Ovary (tissue), 9 donors: ENCODE measurements around the gene LUM. TPM values are rescaled to one million over a fixed set of nuclear protein-coding genes. Genes with fewer than 3 reads are reported as not detected.

Source experiments
- DNase-seq, 5 donors: peaks; one replicate each; pipeline ENCODE4 v3.0.0-alpha.2; 2019 to 2020
- H3K27ac ChIP-seq, 2 donors: fragments of 200-600 bp; one replicate each; pipeline versions ENCODE4 v1.5.1 to v1.8.0; 2019 to 2022
- H3K27me3 ChIP-seq: fragments of 200-600 bp; one replicate; pipeline ENCODE4 v1.8.0; 2022
- H3K36me3 ChIP-seq: fragments of 200-600 bp; sonication (generic); one replicate; pipeline ENCODE4 v1.5.1; 2019
- H3K4me1 ChIP-seq: one replicate; pipeline ENCODE4 v1.8.1; 2013; ENCODE audit warnings: mild to moderate bottlenecking, moderate library complexity; ENCODE audit not compliant: insufficient read depth
- H3K4me3 ChIP-seq: fragments of 200-600 bp; sonication (generic); one replicate; pipeline ENCODE4 v1.5.1; 2017
- H3K9me3 ChIP-seq, 2 donors: fragments of 200-600 bp in 1 of 2; sonication (generic) in 1 of 2; one replicate each; pipeline versions ENCODE4 v1.5.1 to v1.8.1; 2013 to 2019; ENCODE audit warnings: mild to moderate bottlenecking in 1 of 2, moderate library complexity in 1 of 2
- CTCF ChIP-seq, 3 donors: fragments of 450-650 bp in 2 of 3; fragments of 200-600 bp in 1 of 3; IDR thresholded peaks; one replicate each; pipeline versions ENCODE4 v1.5.1 to v1.8.0; 2016 to 2022; ENCODE audit warnings: antibody characterized with exemption in 3 of 3, mild to moderate bottlenecking in 1 of 3
- EP300 ChIP-seq: sonication (generic); formaldehyde crosslinking; IDR thresholded peaks from one replicate; pipeline ENCODE4 v1.6.1; 2017; ENCODE audit warnings: antibody characterized with exemption
- POLR2A ChIP-seq: fragments of 450-650 bp; IDR thresholded peaks from one replicate; pipeline ENCODE4 v1.6.1; 2017; ENCODE audit warnings: antibody characterized with exemption, mild to moderate bottlenecking, moderate library complexity
- WGBS, 3 donors: extraction: QIAGEN DNeasy Blood & Tissue Kit in 1 of 3; methylation state at CpG; one replicate each; pipeline versions ENCODE4 v1.1.5 to v1.1.7; 2013 to 2017; 5-methylcytosine and 5-hydroxymethylcytosine counted together
- intact Hi-C, 4 donors: fragments of 100-400 bp; cut with DNase I; formaldehyde crosslinking; loops; one replicate each; pipeline versions ENCODE4 v1.11.0 to v1.15.1; 2022 to 2023
- polyA plus RNA-seq, 2 donors: library from polyadenylated mRNA; stranded (reverse); fragments of 200-250 nt in 1 of 2; fragments of 350-450 nt in 1 of 2; fragmentation: Illumina TruSeq in 1 of 2; extraction: RNeasy Lipid Tissue Mini Kit (QIAGEN cat#74804) in 1 of 2; gene quantifications; one replicate each; pipeline ENCODE4 v1.2.3, GENCODE V29; 2013 to 2014
- total RNA-seq, 7 donors: library from RNA; depleted of rRNA in 2 of 7; stranded (reverse); fragments of >200 nt in 2 of 7; fragmentation: NEBNext Ultra II Directional in 3 of 7; extraction: Animal tissue kit (Norgen Biotek cat#: 25700) in 3 of 7; gene quantifications; one replicate each; pipeline versions ENCODE4 v1.1.0 to v1.2.4, GENCODE V29; 2016 to 2023
- donor health status: DM: no; HTN: no; CAD: no; lungs with moderate emphysema.
- donor health status: DM: no; HTN: no; CAD: no.
- donor health status: Bipolar disorder and iron deficiency.
- donor health status: DM: yes; HTN: yes; CAD: no.
- donor health status: DM: no; HTN: no; CAD: no.
- donor health status: DM: yes; HTN: yes; CAD: no.

Gene LUM
- total and polyA plus RNA-seq, 9 donors, result 122 to 663 (median 343) TPM

- no peaks in the 10 kb centered on the region for H3K9me3 ChIP-seq
- no peak overlapping the region for H3K27ac ChIP-seq
- intact Hi-C loops, result no loop called here
- 93 to 95% (median 93%) methylated on average over 3 of the region's 3 CpGs for WGBS, 3 donors
- no peaks in the 10 kb centered on the region for H3K27me3 ChIP-seq
- H3K4me1 ChIP-seq, result no peaks in the 10 kb centered on the region
- no peak overlapping the region for H3K4me3 ChIP-seq
- no peaks in the 10 kb centered on the region for H3K36me3 ChIP-seq
- DNase-seq, result no peak
- TF ChIP-seq EP300, result no peak
- no peak for TF ChIP-seq CTCF (IDR thresholded peaks at IDR 0.05)
- TF ChIP-seq POLR2A, result no peak
These were observed 46.7 kb downstream of the LUM start for GRCh38 chr12:91064640-91065039.

- WGBS, 3 donors, result 91 to 97% (median 97%) methylated on average over 1 of the region's 1 CpG
- intact Hi-C loops, result no loop called here
- no peaks in the 10 kb centered on the region for H3K4me1 ChIP-seq
- no peaks in the 10 kb centered on the region for H3K27me3 ChIP-seq
- DNase-seq, result no peak
- TF ChIP-seq POLR2A (no peak), CTCF (IDR thresholded peaks at IDR 0.05) (no peak), EP300 (no peak)
- no peaks in the 10 kb centered on the region for H3K36me3 ChIP-seq
- H3K27ac ChIP-seq, result no peak overlapping the region
- no peak overlapping the region for H3K4me3 ChIP-seq
- no peaks in the 10 kb centered on the region for H3K9me3 ChIP-seq
These were observed 50.2 kb downstream of the LUM start for GRCh38 chr12:91061091-91061490.

GRCh38 chr12:91059211-91059610 lies 52.1 kb downstream of the LUM start:
- H3K4me1 ChIP-seq, result peaks cover 3% of the 10 kb centered on the region
- no peak overlapping the region for H3K27ac ChIP-seq
- intact Hi-C loops, result no loop called here
- no peak for TF ChIP-seq CTCF (IDR thresholded peaks at IDR 0.05)
- TF ChIP-seq POLR2A, result no peak
- no peak for TF ChIP-seq EP300
- no peak overlapping the region for H3K4me3 ChIP-seq
- H3K9me3 ChIP-seq, result no peaks in the 10 kb centered on the region
- H3K36me3 ChIP-seq, result no peaks in the 10 kb centered on the region
- H3K27me3 ChIP-seq, result no peaks in the 10 kb centered on the region
- no peak for DNase-seq

- H3K4me3 ChIP-seq, result no peak overlapping the region
- H3K9me3 ChIP-seq, result no peaks in the 10 kb centered on the region
- no peaks in the 10 kb centered on the region for H3K27me3 ChIP-seq
- no peaks in the 10 kb centered on the region for H3K36me3 ChIP-seq
- peaks cover 3% of the 10 kb centered on the region for H3K4me1 ChIP-seq
- TF ChIP-seq POLR2A (no peak), EP300 (no peak), CTCF (IDR thresholded peaks at IDR 0.05) (no peak)
- intact Hi-C loops, result no loop called here
- no peak for DNase-seq
- H3K27ac ChIP-seq, result no peak overlapping the region
- WGBS, 3 donors, result 58 to 77% (median 69%) methylated on average over 1 of the region's 1 CpG
These were observed 52.5 kb downstream of the LUM start for GRCh38 chr12:91058786-91059185.
